Posterior vena cava (tissue), 2 donors: Measurements from ENCODE around the gene KHDC4. TPM values are rescaled to one million over a fixed set of nuclear protein-coding genes. Genes with fewer than 3 reads are reported as not detected.
"Not testable (repeated sequence)": the region's sequence is repeated elsewhere in the genome, so short reads cannot be mapped to it uniquely, and the experiment has no call there.

ENCODE experiments used
- DNase-seq: peaks from one replicate; pipeline ENCODE4 v3.0.0-alpha.2; 2020; ENCODE audit warnings: low spot score
- intact Hi-C, 2 donors: fragments of 100-400 bp; cut with DNase I; formaldehyde crosslinking; loops; one replicate each; pipeline versions ENCODE4 v1.14.1 to v1.14.2; 2022 to 2023
- total RNA-seq, 2 donors: library from RNA; stranded (reverse); fragmentation: NEBNext Ultra II Directional; extraction: Animal tissue kit (Norgen Biotek cat#: 25700); gene quantifications; one replicate each; pipeline ENCODE4 v1.2.1, GENCODE V29; 2021
- donor health status: DM: yes; HTN: yes; CAD: no.
- donor health status: DM: yes; HTN: yes; CAD: no.

KHDC4 gene
- total RNA-seq, 2 donors from 2014 or later: 28.6 to 28.8 TPM

DNA sequence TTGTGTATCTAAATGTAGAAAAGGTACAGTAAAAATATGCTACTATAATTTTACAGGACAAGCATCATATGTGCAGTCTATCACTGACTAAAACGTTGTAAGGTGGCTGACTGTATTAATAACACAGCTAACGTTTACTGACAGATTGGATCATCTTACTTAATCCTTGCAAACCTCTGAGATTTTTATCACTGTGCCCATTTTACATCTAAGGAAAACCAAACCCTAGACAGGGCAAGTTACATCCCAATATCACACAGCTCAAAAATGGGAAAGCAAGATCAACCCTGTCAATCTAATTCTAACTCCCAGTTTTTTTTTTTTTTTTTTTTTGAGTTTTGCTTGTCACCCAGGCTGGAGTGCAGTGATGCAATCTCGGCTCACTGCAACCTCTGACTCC, 15.6 kb downstream of the KHDC4 start:
- intact Hi-C loops: no loop called here
- DNase-seq: no peak

DNA sequence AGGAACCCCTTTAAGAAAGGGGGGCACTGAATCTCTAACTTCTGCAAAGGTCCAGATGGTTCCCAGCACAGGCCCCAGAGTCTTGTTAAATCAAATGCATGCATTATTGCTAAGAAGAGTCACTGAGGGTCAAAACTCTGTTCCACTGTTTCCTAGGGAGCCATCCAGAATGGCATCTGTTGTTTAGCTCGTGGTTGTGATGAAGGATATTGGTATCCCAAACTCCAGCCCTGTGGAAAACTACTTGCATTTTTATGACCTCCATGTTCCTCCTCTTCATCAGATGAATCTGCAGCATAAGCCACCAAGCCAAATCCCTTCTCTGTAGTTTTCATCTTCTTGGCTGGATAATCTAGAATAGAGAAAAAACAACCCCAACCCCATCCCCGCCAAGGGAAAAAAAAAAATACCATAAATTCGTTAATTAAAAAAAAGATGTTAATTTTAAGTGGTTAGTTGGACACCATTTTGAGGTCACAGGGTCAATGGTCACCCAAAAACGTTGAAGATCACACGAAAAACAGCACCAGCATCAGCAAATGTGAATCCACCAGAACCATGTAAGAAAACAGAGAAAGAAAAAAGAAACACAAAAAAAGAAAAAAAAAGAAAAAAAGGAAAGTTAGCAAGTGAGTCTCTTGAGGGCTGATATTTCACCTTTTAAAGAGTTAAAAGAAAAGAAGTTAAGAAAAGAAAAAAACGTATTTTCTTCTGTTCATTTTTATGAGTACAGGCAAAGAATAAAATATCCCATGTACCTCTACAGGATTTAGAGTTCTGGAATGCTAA, 20.1 kb downstream of the KHDC4 start:
- intact Hi-C loops: no loop called here
- no peak for DNase-seq

DNA sequence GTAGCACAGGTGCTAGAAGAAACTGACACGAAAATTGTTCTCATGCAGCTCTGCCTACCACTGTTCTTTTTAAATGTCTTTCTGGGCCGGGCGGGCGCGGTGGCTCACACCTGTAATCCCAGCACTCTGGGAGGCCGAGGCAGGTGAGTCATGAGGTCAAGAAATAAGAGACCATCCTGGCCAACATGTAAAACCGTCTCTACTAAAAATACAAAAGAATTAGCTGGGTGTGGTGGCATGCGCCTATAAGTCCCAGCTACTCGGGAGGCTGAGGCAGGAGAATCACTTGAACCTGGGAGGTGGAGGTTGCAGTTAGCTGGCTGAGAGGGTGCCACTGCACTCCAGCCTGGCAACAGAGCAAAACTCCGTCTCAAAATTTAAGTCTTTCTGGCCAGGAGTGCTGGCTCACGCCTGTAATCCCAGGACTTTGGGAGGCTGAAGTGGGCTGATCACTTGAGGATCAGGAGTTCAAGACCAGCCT, 22.1 kb downstream of the KHDC4 start:
- DNase-seq: no peak
- intact Hi-C loops: no loop called here

DNA sequence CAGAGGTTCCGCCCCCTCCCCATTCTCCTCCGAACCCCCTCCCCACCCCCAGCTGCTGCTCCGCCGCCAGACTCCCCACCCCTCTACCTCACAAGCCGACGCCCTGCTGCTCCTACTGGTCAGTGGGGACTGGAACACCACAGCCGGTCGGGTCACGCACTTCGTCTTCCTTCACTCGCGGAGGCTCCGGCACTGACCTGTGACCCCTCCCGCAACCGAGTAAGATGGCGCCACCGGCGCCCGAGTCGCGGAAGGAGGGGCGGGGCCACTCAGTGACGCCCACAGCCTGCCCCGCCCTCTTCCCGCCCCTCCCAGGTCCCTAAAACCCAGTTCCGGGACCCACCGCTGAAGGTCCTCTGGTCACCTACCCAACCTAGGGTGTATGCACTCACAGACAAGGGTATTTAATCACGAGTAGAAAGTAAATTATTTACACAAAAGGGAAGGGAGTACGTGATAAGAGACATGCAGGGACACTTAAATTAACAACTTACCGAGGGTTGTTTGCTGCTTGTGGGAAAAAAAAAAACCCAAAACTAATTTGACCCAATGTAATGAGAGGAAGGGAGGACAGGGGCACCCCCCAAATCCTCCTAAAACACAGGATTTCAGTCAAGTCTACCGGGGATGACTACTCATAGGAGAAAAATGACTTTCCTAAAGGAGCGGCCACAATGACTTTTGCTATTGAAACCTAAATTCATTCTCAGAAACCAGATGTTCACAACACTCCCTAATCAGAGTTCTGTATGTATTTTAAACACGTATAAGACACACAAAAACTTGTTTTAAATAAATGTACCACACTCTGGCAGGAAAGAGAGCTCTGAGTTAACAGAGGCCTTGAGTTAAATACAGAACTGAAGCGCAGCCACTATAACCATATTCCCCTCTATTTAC, 22.8 kb downstream of the KHDC4 start, which contains the start of gene RIT1:
Gene RIT1, minus strand, starts transcription at position 194 of the 900 bp plus-strand sequence. CDS start 588 bp downstream, outside the sequence.
- DNase-seq: peak; percentile 96
- intact Hi-C loops: no loop called here

DNA sequence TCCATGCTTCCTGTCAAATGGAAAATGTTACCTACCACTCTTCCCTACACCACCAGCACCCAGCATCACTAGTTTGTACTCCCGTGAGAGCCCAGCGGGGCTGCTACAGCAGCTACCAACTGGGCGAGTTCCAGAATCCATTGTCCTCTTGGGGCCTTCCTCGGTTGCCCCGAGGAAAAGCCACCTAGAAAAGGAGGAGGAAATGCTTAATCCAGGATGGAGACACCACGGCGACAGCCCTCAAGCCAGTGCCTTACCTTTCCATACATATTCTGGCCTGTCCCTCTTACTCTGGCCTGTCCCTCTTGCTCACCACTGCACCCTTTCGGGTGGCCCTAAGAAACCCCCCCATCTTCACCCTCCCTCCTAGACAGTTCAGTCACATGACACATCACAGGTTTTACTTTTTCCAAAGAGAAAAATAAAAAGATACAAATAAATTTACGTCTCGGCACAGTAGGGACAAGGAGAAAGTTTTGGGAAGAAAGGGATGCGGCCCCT, 23.5 kb downstream of the KHDC4 start:
- intact Hi-C loops: no loop called here
- DNase-seq: no peak

DNA sequence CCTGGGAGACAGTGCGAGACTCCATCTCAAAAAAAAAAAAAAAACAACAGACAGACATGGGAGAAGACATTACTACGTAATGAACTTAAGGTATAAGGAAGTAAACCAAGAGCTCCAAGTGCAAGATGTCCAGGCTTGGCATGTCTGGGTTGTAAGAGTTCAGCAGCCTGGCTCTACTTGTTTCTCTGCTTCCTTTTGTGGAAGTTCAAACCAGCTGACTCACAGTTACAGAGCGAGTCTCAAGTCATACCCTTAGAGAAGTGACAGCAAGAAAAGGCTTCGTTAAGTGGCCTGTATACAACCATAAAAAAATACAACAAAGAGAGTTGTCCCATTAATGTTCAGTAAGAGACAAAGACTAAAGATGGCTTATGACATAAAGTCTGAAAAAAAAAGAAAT, 24.3 kb downstream of the KHDC4 start:
- no peak for DNase-seq
- intact Hi-C loops: no loop called here

DNA sequence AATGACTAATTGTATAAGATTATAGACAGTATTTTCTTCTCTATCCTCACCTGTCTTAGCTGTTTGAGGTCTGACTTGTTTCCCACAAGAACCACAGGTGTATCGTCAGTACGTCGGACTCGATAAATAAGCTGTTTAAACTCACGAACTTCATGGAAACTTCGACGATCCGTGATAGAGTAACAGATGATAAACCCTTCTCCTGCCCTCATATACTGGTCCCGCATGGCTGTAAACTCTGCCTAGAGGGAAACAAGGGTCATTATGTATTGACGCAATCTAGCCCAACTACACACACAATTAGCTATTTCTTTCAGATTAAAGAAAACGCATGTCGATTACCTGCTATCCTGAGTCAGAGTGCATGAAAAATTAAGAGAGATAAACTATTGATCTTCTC, 30.0 kb downstream of the KHDC4 start:
- intact Hi-C loops: no loop called here
- DNase-seq: no peak

DNA sequence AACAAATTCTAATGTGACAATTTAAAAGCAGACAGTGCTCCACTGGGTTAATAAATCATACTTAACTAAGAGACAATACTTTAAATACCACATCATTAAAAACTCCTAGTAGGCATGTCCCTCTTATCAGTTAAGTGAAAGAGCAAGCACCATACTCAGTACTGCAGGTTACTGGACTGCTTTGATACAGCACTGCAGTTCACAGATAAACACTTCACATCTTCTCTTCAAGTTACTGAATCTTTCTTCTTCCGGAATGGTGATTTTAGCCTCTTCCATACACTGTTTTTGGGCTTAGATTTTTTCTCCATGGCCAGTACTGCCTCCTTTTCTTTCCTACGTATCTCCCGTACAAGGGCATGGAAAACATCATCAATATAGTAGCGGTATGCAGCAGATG, 34.1 kb downstream of the KHDC4 start:
- DNase-seq: no peak
- intact Hi-C loops: no loop called here

DNA sequence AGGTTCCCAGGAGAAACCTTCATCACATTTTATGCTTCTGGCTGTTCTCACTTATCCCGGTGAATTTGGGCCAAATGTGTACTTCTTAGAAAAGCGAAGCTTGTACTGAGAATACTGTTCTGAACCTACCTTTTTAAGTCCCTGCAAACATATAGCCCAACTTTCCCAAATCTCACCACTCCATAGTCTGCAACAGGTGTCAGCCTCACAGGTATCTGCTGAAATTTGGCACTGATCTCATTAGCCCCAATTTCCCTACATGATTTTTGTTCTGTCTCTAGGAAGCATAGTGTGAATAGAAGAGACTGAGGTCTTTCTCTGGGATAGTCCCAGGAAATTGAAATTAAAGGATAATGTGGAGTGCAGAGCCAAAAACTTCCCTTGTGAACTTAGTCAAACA, 34.5 kb downstream of the KHDC4 start:
- intact Hi-C loops: no loop called here
- DNase-seq: no peak

DNA sequence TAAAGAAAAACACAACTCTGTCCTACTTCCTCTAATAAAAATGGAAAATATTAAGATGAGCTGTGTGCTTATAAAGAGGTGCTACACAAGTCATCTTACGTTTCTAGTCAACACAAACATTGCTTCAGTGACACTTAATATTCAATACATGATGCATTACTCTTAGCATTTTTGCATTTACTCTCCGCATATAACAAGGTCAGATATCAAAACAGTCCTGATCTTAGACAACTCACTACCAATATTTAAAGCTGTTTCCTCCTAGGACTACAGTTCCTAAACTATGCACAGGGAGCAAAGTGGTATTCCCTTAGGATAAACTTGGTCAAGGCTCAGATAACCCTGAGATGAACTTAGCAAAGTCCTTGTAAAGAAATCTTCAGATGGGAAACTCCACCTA, 35.3 kb downstream of the KHDC4 start:
- intact Hi-C loops: no loop called here
- no peak for DNase-seq

DNA sequence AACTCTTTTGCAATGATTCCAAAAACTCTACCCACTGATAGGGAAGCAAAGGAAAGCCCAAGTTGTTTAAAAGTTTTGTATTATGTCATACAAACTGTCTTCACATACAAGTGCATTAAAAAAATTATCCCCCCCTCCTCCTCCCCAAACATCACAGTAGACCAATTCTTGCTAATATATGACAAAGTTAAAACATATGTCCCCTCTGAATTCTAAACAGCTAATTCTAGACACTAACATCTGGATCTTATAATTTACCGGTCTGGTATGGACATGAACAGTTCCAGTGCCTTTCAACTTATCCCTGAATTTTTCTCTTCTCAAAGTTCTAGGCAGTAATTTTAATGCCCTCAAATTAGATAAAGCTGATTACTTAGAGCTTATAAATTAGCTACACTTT, 36.5 kb downstream of the KHDC4 start:
- intact Hi-C loops: no loop called here
- DNase-seq: no peak

DNA sequence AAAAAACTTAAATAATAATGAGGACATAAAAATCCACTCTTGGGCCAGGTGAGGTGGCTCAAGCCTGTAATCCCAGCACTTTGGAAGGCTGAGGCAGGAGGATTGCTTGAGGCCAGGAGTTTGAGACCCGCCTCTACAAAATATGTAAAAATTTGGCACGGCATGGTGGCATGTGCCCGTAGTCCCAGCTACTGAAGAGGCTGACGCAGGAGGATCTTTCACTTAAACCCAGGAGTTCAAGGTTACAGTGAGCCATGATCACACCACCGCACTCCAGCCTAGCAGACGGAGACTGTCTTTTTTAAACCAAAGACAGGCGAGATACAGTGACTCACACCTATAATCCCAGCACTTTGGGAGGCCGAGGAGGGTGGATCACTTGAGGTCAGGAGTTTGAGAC, 37.7 kb downstream of the KHDC4 start:
- DNase-seq: peak; percentile 23
- intact Hi-C loops: not testable (repeated sequence)

DNA sequence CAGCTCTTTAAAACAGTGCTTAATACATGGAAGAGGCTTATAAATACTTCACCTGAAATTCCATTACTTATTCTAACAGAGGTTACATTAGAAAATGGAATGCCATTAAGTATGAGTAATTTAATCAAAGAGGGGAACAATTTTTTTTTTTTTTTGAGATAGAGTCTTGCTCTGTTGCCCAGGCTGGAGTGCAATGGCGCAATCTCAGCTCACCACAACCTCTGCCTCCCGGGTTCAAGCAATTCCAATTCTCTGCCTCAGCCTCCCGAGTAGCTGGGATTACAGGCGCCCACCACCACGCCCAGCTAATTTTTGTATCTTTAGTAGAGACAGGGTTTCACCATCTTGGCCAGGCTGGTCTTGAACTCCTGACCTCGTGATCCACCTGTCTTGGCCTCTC, 38.6 kb downstream of the KHDC4 start:
- intact Hi-C loops: not testable (repeated sequence)
- peak; percentile 9 for DNase-seq

DNA sequence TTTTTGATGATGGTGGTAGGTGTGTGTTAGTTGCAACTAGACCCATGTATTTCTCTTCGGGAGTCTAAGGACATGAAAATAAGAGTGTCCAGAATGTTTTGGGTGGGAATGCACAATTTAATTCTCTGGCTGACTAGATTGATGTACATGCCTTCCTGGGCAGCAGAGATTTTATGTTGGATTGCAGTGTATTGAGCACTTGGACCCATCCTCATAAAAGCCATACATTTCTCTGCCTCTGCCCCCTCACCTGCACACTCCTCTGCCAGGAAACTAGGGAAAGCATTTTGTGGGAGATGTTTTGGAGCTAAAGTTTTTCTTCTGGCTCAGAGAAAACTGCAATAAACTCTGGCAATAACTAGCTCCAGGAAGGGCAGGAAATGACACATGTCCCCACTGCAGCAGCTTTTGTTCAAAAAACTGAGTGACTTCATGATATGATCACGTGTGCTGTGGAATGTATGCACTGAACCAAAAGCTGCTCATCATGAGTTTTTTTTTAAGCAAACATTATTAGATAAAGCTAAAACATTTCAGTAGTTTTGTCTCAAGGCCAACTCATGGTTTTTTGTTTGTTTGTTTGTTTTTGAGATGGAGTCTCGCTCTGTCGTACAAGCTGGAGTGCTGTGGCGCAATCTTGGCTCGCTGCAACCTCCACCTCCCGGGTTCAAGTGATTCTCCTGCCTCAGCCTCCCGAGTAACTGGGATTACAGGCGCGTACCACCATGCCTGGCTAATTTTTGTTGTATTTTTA, 40.6 kb downstream of the KHDC4 start:
- intact Hi-C loops: no loop called here
- peak; percentile 53 for DNase-seq

DNA sequence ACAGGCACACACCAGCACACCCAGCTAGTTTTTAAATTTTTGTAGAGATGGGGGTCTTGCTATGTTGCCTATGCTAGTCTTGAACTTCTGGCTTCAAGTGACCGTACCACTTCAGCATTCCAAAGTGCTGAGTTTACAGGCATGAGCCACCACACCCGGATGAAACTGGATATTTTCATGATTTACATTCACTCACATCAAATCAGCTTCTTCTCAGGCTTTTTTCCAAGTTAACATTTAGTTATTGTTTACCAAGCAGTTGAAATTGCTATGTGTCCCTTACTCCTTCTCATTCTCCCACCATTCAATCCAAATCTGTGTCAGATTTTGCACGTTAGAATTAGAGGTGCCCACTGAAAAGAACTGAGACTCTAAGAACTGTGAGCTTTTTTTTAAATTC, 41.4 kb downstream of the KHDC4 start:
- DNase-seq: no peak
- intact Hi-C loops: no loop called here

DNA sequence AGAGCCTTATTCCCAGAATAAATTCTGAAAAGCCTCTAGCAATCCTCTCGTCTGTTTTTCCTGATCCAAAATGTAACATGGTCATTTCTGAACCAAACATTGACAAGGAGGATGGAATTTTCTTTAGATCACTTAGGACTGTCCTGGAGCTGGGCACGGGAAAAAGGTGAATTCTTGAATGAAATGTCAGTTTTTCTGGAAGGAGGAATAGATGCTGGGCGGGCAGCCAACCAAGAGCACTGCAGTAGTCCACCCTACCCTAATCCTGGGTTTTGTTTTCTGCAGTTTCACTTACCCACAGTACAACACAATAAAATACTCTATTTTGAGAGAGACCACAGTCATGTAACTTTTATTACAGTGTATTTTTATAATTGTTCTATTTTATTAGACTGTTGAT, 44.0 kb downstream of the KHDC4 start:
- intact Hi-C loops: no loop called here
- DNase-seq: peak; percentile 5

DNA sequence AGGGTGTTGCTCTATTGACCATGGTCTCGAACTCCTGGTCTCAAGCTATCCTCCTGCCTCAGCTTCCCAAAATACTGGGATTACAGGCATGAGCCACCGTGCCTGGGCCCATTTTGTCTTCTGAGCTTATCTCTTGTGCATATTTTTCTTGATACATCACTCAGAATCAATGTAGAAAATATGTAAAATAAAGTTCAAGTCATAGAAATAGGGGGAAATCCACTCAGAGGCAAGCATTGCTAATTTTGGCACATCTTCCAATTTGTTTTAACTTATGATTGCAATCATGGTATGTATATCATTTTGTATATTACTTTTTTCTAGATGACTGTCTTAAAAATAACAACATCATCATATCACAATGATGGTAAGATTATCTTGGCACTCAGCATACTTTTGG, 44.6 kb downstream of the KHDC4 start:
- intact Hi-C loops: no loop called here
- DNase-seq: peak; percentile 36

DNA sequence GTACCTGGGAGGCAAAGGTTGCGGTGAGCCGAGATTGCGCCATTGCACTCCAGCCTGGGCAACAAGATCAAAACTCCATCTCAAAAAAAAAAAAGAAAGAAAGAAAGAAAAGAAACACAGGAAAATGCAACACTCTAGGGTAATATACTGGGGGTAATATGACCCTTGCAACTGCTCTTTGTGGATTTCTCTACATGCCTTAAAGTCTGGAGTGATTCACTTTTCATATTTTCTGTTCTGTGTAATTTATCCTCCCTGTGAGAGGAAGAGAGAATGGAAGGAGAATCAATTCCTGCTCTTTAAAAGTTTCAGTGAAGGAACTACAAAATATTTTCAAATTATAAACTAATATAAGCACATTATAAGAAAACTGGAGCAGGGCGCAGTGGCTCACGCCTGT, 45.7 kb downstream of the KHDC4 start:
- intact Hi-C loops: no loop called here
- no peak for DNase-seq

DNA sequence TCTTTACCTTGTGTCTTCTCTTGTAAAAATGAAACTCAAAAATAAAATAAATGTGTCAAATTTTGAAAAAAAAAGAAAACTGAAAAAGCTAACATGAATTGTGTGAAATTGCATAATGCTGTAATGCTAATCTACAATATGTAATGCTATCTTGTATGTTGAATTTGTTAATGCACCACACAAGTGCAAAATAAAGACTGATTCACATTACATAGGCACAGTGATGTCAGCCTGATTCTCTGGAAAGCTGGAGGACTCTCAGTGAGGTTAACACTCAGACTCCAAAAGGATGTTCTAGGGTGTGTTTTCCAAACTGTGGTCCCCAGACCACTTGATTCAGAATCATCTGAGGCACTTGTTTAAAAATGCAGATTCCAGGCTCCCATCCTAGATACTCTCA, 49.2 kb downstream of the KHDC4 start:
- DNase-seq: peak; percentile 4
- intact Hi-C loops: no loop called here
